OCI-LY3 (cell line): ENCODE data around the gene MPC2.

Source experiments
- H2AFZ ChIP-seq: fragments of 200-600, 300-600 bp; shearing (Covaris generic); 2 replicates; pipeline ENCODE4 v1.6.0; 2014; ENCODE audit warnings: antibody characterized with exemption, low read depth, low read length
- H3K27ac ChIP-seq: fragments of 200-600, 300-600 bp; sonication (generic); 2 replicates; pipeline ENCODE4 v1.5.1; 2014; ENCODE audit warnings: mild to moderate bottlenecking, low read length, moderate library complexity, mixed read lengths
- H3K27me3 ChIP-seq: fragments of 200-600, 300-600 bp; sonication (generic); 2 replicates; pipeline ENCODE4 v1.6.1; 2014; ENCODE audit warnings: low read depth, low read length, mixed read lengths
- H3K36me3 ChIP-seq: fragments of 200-600, 300-600 bp; sonication (generic); replicated peaks from 2 replicates; pipeline ENCODE3; 2014; ENCODE audit warnings: low read depth, low read length, mixed read lengths
- H3K4me1 ChIP-seq: fragments of 300-600, 200-600 bp; sonication (generic); 2 replicates; pipeline ENCODE4 v1.6.1; 2014; ENCODE audit warnings: low read length, mixed read lengths
- H3K4me2 ChIP-seq: fragments of 200-600, 300-600 bp; sonication (generic); 2 replicates; pipeline ENCODE4 v1.6.1; 2014; ENCODE audit warnings: low read length, mixed read lengths
- H3K4me3 ChIP-seq: fragments of 300-600, 200-600 bp; sonication (generic); 2 replicates; pipeline ENCODE4 v1.5.1; 2014; ENCODE audit warnings: antibody characterized with exemption, mild to moderate bottlenecking, low read length, moderate library complexity
- H3K79me2 ChIP-seq: fragments of 300-600, 200-600 bp; shearing (Covaris generic); 2 replicates; pipeline ENCODE4 v1.6.1; 2014; ENCODE audit warnings: mild to moderate bottlenecking, low read length, mixed read lengths
- H3K9ac ChIP-seq: fragments of 300-600, 200-600 bp; shearing (Covaris generic); 2 replicates; pipeline ENCODE4 v1.6.0; 2014; ENCODE audit warnings: mild to moderate bottlenecking, low read length, moderate library complexity
- H3K9me3 ChIP-seq: fragments of 200-600, 300-600 bp; shearing (Covaris generic); 2 replicates; pipeline ENCODE4 v1.6.1; 2014; ENCODE audit warnings: low read length, mixed read lengths; ENCODE audit not compliant: insufficient read depth
- H4K20me1 ChIP-seq: fragments of 200-600, 300-600 bp; sonication (generic); 2 replicates; pipeline ENCODE4 v1.6.1; 2016; ENCODE audit warnings: low read length, mixed read lengths; ENCODE audit not compliant: insufficient read depth
- EZH2phosphoT487 ChIP-seq: fragments of 200-600 bp; shearing (Covaris generic); IDR thresholded peaks from 2 replicates; pipeline ENCODE4 v1.6.1; 2018; ENCODE audit warnings: antibody characterized with exemption, mixed run types, low read depth
- TF ChIP-seq, protein P1 (sequence below): fragments of 200-600, 300-600 bp; sonication (generic); IDR thresholded peaks from 2 replicates; pipeline ENCODE4 v1.5.1; 2014; ENCODE audit warnings: antibody characterized with exemption, low read length, low read depth

The MPC2 gene

DNA sequence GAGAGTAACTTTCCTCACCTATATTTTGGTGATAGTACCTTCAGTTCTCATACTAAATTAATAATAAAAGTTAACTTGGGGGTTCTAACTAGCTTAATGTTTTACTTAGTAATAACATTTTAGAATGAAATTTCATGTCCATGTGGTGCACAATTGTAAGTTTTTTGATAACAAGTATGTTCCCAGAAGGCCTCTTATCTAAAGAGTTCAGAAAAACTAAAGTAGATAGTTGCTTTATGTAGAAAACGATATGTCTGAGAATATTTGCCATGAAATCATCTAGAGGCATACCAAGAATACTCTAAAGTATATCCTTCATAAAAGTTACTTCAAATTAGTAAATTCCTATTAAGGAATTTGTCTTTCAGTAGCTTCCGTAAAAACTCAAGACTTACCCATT, 12.8 kb downstream of the MPC2 start:
- Histone ChIP-seq H3K79me2 (no peaks in the 10 kb centered on the region; the same call in 1 of the 2 replicates), H3K9me3 (no peaks in the 10 kb centered on the region), H3K4me2 (no peak overlapping the region), H3K27me3 (no peaks in the 10 kb centered on the region), H3K27ac (no peak overlapping the region), H4K20me1 (no peaks in the 10 kb centered on the region), H2AFZ (no peak overlapping the region), H3K4me3 (no peak overlapping the region), H3K4me1 (peaks cover 11% of the 10 kb centered on the region; the same call in 1 of the 2 replicates), H3K36me3 (no peaks in the 10 kb centered on the region), H3K9ac (no peak overlapping the region)
- TF ChIP-seq, protein P1, sequence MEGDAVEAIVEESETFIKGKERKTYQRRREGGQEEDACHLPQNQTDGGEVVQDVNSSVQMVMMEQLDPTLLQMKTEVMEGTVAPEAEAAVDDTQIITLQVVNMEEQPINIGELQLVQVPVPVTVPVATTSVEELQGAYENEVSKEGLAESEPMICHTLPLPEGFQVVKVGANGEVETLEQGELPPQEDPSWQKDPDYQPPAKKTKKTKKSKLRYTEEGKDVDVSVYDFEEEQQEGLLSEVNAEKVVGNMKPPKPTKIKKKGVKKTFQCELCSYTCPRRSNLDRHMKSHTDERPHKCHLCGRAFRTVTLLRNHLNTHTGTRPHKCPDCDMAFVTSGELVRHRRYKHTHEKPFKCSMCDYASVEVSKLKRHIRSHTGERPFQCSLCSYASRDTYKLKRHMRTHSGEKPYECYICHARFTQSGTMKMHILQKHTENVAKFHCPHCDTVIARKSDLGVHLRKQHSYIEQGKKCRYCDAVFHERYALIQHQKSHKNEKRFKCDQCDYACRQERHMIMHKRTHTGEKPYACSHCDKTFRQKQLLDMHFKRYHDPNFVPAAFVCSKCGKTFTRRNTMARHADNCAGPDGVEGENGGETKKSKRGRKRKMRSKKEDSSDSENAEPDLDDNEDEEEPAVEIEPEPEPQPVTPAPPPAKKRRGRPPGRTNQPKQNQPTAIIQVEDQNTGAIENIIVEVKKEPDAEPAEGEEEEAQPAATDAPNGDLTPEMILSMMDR = no peak
- TF ChIP-seq EZH2phosphoT487 = no peak

DNA sequence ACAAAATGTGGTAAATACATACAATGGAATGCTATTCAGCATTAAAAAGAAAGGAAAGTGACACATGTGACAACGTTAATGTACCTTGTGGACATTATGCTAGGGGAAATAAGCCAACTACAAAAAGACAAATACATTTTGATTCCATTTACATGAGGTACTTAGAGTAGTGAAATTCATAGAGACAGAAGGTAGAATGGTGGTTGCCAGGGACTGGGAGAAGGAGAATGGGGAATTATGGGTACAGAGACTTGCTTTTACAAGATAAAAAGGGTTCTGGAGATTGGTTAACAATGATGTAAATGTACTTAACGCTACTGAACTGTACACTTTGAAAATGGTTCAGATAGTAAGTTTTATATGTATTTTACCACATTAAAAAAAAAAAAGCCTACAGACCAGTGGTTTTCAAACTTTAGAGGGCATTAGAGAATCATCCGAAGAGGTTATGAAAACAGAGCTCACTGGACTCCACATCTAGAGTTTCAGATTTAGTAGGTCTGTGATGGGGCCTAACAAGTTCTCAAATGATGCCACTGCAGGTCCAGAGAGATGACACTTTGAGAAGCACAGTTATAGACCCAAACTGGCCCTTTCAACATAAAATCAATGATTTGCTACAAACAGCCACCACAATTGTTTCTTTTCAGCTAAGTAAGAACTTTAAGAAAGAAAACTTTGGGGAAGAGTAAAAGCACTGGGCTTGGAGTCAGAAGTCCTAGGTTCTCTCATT, 13.4 kb downstream of the MPC2 start:
- no peaks in the 10 kb centered on the region; the same call in 1 of the 2 replicates for H3K79me2 ChIP-seq
- no peak overlapping the region for H3K4me2 ChIP-seq
- no peaks in the 10 kb centered on the region for H3K36me3 ChIP-seq
- H3K27me3 ChIP-seq = no peaks in the 10 kb centered on the region
- H3K9ac ChIP-seq = no peak overlapping the region
- H3K4me3 ChIP-seq = no peak overlapping the region
- H3K4me1 ChIP-seq = peaks cover 11% of the 10 kb centered on the region; the same call in 1 of the 2 replicates
- no peak overlapping the region for H3K27ac ChIP-seq
- H2AFZ ChIP-seq = no peak overlapping the region
- TF ChIP-seq EZH2phosphoT487 = no peak
- TF ChIP-seq, protein P1 = no peak
- no peaks in the 10 kb centered on the region for H4K20me1 ChIP-seq
- H3K9me3 ChIP-seq = no peaks in the 10 kb centered on the region

DNA sequence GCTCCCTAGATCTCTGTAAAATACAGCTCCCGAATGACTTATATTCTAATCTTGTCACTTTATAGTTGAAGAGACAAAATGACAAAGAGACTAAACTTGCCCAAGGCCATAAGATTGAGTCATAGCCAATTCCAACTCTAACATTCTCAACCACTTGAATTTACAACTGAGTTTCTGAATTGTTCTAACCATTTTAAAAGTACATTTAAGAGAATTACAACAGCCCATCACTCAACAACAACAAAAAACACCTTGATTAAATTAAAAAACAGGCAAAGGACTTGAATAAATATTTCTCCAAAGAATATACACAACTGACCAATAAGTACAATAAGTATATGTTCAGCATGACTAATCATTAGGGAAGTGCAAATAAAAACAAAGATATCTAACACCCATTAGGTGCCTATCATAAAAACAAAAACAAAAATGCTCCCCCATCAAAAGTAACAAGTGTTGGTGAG, 14.2 kb downstream of the MPC2 start:
- Histone ChIP-seq H3K36me3 (no peaks in the 10 kb centered on the region), H3K27ac (no peak overlapping the region), H3K79me2 (no peaks in the 10 kb centered on the region; the same call in 1 of the 2 replicates), H3K4me1 (peaks cover 11% of the 10 kb centered on the region; the same call in 1 of the 2 replicates), H3K4me3 (no peak overlapping the region), H3K9ac (no peak overlapping the region), H4K20me1 (no peaks in the 10 kb centered on the region), H2AFZ (no peak overlapping the region), H3K4me2 (no peak overlapping the region), H3K27me3 (no peaks in the 10 kb centered on the region), H3K9me3 (no peaks in the 10 kb centered on the region)
- TF ChIP-seq, protein P1 = no peak
- no peak for TF ChIP-seq EZH2phosphoT487

DNA sequence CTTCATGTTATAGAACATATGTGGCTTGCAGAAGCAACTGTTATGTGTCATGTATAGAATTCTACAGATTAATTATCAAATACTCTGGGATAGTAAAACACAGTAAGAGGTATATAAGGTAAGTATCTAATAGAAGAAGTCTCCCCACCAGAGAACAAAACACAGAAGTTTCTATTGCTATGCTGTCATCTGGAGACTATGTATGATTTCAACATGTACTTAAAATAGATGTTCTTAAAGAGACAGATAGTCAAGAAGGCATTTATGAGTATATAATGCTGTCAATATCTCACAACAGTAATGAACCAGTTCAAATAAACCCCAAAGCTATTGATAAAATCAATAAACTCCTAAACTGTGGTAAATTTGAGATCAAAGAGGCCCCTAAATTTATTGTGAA, 14.8 kb downstream of the MPC2 start:
- H3K27me3 ChIP-seq = no peaks in the 10 kb centered on the region
- H3K36me3 ChIP-seq = peaks cover under 1% of the 10 kb centered on the region
- no peak for TF ChIP-seq EZH2phosphoT487
- TF ChIP-seq, protein P1 = no peak
- H3K9ac ChIP-seq = no peak overlapping the region
- H3K27ac ChIP-seq = no peak overlapping the region
- peaks cover 9% of the 10 kb centered on the region for H3K4me1 ChIP-seq
- no peak overlapping the region for H3K4me3 ChIP-seq
- no peak overlapping the region for H3K4me2 ChIP-seq
- H4K20me1 ChIP-seq = no peaks in the 10 kb centered on the region
- no peaks in the 10 kb centered on the region for H3K9me3 ChIP-seq
- H3K79me2 ChIP-seq = no peaks in the 10 kb centered on the region; the same call in 1 of the 2 replicates
- H2AFZ ChIP-seq = no peak overlapping the region
